ENCODE data around the gene IDUA.
A peak's percentile ranks its signal among the peaks of the same experiment; 100 is the strongest.

IDUA gene

GRCh38 chr4:974668-975067, 12.2 kb upstream of the IDUA start:
- TF ChIP-seq TCF12 (IDR thresholded peaks at IDR 0.05; ENCODE audit: low read depth) (no peak), YY1 (IDR thresholded peaks at IDR 0.05; ENCODE audit: low read depth) (no peak), REST (IDR thresholded peaks at IDR 0.05; ENCODE audit: low read depth) (no peak), RAD21 (IDR thresholded peaks at IDR 0.05; ENCODE audit: low read depth) (no peak), MAX (IDR thresholded peaks at IDR 0.05) (no peak), TAF1 (IDR thresholded peaks at IDR 0.05; ENCODE audit: low read depth) (no peak), TEAD4 (IDR thresholded peaks at IDR 0.05) (no peak), CREB1 (IDR thresholded peaks at IDR 0.05; ENCODE audit: low read depth) (no peak), FOXM1 (IDR thresholded peaks at IDR 0.05; ENCODE audit: borderline replicate concordance, low read depth) (no peak)

- TF ChIP-seq EP300 (IDR thresholded peaks at IDR 0.05; ENCODE audit: borderline replicate concordance) (no peak), ZBTB7A (IDR thresholded peaks at IDR 0.05; ENCODE audit: low read depth) (no peak)
Measured at GRCh38 chr4:978957-979701, 7.7 kb upstream of the IDUA start.

- no peak for TF ChIP-seq RAD21 (IDR thresholded peaks at IDR 0.05; ENCODE audit: low read depth)
- no peak for TF ChIP-seq EP300 (IDR thresholded peaks at IDR 0.05; ENCODE audit: borderline replicate concordance)
- TF ChIP-seq MAX (IDR thresholded peaks at IDR 0.05) = no peak
- TF ChIP-seq CREB1 (IDR thresholded peaks at IDR 0.05; ENCODE audit: low read depth) = no peak
- no peak for TF ChIP-seq NFIC (IDR thresholded peaks at IDR 0.05)
Measured at GRCh38 chr4:982291-982690, 4.6 kb upstream of the IDUA start.

- no peak for TF ChIP-seq RAD21 (IDR thresholded peaks at IDR 0.05; ENCODE audit: low read depth)
- no peak for TF ChIP-seq TAF1 (IDR thresholded peaks at IDR 0.05; ENCODE audit: low read depth)
- TF ChIP-seq EP300 (IDR thresholded peaks at IDR 0.05; ENCODE audit: borderline replicate concordance) = no peak
- no peak for TF ChIP-seq REST (IDR thresholded peaks at IDR 0.05; ENCODE audit: low read depth)
- TF ChIP-seq TCF12 (IDR thresholded peaks at IDR 0.05; ENCODE audit: low read depth) = no peak
- no peak for TF ChIP-seq CREB1 (IDR thresholded peaks at IDR 0.05; ENCODE audit: low read depth)
- no peak for TF ChIP-seq EGR1 (IDR thresholded peaks at IDR 0.05)
- TF ChIP-seq NFIC (IDR thresholded peaks at IDR 0.05) = no peak
- no peak for TF ChIP-seq MAX (IDR thresholded peaks at IDR 0.05)
- no peak for TF ChIP-seq CEBPB (IDR thresholded peaks at IDR 0.05)
- TF ChIP-seq USF1 (IDR thresholded peaks at IDR 0.05) = no peak
- TF ChIP-seq YY1 (IDR thresholded peaks at IDR 0.05; ENCODE audit: low read depth) = no peak
- TF ChIP-seq ZBTB7A (IDR thresholded peaks at IDR 0.05; ENCODE audit: low read depth) = no peak
Measured at GRCh38 chr4:982814-983213, 4.0 kb upstream of the IDUA start.

- TF ChIP-seq FOXM1 (IDR thresholded peaks at IDR 0.05; ENCODE audit: borderline replicate concordance, low read depth) (no peak), CREB1 (IDR thresholded peaks at IDR 0.05; ENCODE audit: low read depth) (no peak)
Measured at GRCh38 chr4:984336-985054, 2.3 kb upstream of the IDUA start.

- TF ChIP-seq TEAD4 (IDR thresholded peaks at IDR 0.05) (no peak), TAF1 (IDR thresholded peaks at IDR 0.05; ENCODE audit: low read depth) (peak; percentile 28; the same call in 1 of the 2 replicates), MAX (IDR thresholded peaks at IDR 0.05) (0 out of 2 replicates have a peak, but pooled peaks have one; percentile 26), EGR1 (IDR thresholded peaks at IDR 0.05) (no peak), YY1 (IDR thresholded peaks at IDR 0.05; ENCODE audit: low read depth) (peak; percentile 49; the same call in 1 of the 2 replicates)
Measured at GRCh38 chr4:985123-985830, 1.6 kb upstream of the IDUA start.
